Pulmonary artery endothelial cell (primary cell): ENCODE measurements around the gene MAJIN. TPM values are rescaled to one million over a fixed set of nuclear protein-coding genes. Genes with fewer than 3 reads are reported as not detected.

Source experiments
- DNase-seq: peaks from one replicate; pipeline ENCODE4 v3.0.0-alpha.2; 2011; ENCODE audit warnings: low read depth, low spot score
- total RNA-seq: library from RNA; depleted of rRNA; stranded (reverse); fragments of >200 nt; gene quantifications from 2 replicates; pipeline ENCODE4 v1.2.3, GENCODE V29; 2014

The MAJIN gene
- total RNA-seq, 1 donor from 2014 or later, result not detected

DNA sequence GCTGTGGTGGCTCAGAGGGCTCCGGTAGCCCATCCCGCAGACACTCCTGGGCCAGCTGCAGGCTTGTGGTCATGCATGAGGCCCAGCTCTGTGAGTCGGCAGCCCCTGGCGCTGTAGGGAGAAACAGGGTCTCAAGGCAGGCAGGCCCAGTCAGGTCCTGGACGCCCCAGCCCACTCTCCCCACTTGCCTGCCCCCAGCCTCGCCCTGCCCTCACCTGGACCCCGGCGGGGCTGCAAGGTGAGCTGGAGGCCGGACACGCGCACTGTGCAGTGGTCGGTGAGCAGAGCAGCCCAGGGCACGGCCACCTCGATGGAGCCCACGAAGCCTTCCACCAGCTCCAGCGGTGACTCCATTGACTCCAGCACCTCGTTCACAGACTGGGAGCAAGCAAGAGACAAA lies 57.8 kb downstream of the MAJIN start:
- no peak for DNase-seq

GRCh38 chr11:64913171-64913727 lies 58.7 kb downstream of the MAJIN start:
- DNase-seq, result no peak

DNA sequence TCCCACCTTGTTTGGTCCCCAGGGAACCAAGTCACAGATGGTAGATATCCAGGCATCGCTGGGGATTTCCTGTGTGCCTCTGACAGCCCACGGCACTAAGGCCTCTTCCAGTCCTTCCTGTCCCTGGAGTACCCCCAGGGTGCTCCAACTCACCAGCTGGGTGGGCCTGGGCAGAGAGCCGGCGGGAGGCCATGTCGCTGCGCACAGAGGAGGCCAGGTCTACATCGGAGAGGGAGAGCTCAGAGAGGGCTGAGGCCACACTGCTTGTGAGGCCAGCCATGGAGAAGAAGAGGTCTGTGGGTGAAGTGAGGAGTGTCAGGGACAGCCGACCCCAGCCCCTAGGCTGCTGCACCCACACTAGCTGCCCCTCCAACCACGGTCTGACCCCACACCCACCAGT lies 60.2 kb downstream of the MAJIN start:
- DNase-seq, result no peak

GRCh38 chr11:64911142-64911541 lies 60.8 kb downstream of the MAJIN start:
- DNase-seq, result no peak

GRCh38 chr11:64910451-64911093 lies 61.3 kb downstream of the MAJIN start:
- no peak for DNase-seq

DNA sequence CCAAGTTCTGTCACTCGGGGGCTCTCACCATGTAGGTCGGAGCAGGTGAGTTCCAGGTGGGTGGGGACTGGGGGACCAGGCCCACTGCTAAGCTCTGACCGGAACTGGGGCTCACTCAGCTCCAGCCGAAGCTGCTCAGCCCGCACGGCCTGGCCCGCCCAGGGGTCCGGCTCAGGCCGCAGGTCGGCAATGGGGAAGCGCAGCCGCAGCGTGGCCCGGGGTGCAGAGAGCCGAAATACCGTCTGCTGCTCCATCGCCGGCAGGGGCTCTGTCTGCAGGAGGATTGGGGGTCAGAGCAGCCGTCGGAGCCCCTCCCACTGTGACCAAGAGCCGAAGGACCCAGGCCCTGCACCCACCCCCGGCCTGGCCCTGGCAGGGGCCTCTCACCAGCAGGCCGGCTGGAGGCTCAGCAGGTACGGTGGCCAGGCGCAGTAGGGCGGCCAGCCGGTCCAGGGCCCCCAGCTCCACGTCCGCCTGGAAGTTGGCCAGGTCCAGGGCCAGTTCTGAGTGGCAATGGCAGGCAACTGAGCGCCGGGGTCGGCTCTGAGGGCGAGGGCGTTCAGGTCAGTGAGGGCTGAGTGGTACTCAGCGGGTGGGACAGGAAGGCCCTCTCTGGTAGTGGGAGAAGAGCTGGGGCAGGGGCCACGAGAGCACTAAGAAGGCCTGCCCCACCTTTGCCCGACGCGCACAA lies 62.1 kb downstream of the MAJIN start:
- no peak for DNase-seq

GRCh38 chr11:64908766-64909165 lies 63.1 kb downstream of the MAJIN start:
- DNase-seq, result no peak

GRCh38 chr11:64906314-64906635 lies 65.6 kb downstream of the MAJIN start:
- DNase-seq, result no peak

DNA sequence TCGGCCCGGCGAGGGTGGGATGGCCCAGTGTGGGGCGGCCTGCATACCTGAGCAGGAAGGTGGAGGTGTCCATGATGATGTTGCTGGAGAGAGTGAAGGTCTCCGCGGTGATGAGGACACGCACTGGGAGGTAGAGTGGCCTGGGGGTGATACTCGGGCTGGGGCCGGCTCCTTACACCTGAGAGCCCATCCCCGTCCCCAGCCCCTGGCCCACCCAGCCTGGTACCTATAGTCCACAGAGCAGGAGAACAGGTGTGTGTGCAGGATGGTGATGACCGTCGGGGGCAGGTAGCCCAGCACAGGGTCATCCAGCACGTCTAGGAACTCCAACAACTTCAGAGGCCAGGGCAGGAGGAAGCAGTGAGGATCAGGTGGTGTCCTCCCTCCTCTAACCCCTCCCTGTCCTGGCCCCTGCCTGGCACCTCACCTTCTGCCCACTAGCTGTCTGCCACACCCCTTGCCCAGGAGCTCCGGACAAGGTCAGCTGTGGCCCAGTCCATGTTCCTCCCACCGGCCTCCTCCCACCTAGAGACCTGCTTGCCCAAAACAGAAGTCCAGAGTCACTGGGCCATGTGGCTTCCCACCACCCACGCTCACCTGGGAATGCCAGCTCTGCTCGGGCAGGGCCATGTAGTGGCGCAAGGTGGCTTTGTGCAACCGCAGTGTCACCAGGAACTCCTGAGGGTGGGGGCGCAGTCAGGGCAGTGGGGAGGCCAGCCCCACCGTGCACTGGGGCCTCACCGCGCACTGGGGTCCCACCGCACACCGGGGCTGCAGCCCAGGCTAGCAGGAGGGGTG lies 66.2 kb downstream of the MAJIN start:
- DNase-seq, result no peak

- no peak for DNase-seq
Measured at GRCh38 chr11:64903291-64903833, 68.5 kb downstream of the MAJIN start.

DNA sequence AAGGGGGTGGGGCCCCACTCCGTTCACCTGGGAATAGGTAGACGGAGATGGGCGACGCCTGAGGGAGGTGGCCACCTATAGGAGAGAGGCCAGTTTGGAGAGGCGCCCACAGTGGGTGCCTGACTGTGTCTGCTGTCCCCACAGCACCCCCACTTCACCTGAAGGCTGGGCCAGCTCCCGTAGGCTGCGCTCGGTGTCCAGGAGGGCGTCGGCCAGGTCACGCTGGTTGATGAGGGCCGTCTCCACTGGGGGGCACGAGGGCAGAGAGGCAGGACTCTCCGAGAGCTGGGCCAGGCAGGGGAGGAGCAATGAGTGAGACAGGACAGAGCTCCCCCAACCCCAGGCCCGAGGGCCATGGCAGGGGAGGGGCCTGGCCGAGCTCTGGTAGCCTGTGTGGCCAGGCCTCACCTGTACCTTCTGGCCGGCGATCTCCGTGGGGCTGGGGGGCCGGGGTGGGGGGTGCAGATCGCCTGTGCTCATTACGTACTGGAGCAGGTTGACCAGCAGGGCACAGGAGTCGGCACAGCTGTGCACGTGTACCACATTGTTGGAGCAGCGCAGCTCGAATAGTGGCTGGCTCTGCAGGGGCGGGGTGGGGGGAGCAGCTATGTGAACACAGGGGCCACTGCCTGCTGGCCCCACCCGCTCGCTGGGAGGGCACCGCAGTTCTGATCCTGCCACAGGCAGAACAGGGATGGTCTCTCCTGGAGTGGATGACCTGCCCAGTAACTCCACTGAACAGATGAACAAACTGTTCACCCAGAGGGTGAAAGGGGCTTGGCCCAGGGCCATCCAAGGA lies 69.6 kb downstream of the MAJIN start:
- no peak for DNase-seq

GRCh38 chr11:64900774-64901173 lies 71.1 kb downstream of the MAJIN start:
- no peak for DNase-seq

GRCh38 chr11:64900263-64900678 lies 71.6 kb downstream of the MAJIN start:
- no peak for DNase-seq

DNA sequence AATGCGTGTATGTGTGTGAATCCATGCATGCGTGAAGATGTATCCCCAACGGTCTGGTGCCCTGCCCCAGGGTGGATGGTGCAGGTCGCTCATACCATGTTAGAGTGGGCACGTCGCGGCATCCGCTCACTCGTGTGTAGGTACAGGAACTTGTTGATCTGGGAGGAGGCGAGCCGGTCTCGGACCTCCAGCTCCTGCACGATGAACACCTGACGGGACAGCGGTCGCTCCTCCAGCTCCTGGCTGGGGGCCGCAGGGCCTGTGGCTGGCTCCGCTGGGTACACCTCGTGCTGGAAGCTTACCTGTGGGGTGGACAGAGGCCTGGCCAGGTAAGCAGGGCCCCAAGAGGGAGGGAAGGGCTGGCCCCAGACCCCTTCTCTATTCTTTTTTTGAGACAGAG lies 73.4 kb downstream of the MAJIN start:
- DNase-seq, result no peak

DNA sequence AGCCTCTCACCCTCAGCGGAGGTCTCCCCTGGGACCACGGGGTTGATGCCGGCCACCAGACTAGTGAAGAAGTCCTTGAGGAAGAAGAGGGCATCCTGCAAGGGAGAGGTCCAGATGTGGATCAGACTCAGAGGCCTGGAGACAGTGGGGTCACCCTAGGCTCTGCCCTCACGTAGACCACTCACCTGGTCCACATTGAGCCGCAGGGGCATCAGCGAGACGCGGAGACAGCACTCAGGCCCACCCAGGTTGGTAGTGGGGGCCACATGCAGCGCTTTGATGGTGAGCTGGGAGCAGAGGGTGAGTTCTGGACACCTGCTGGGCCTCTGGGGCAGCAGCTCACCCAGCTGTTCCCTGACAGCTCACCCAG lies 73.8 kb downstream of the MAJIN start:
- DNase-seq, result no peak

- no peak for DNase-seq
Measured at GRCh38 chr11:64897381-64898075, 74.4 kb downstream of the MAJIN start.

DNA sequence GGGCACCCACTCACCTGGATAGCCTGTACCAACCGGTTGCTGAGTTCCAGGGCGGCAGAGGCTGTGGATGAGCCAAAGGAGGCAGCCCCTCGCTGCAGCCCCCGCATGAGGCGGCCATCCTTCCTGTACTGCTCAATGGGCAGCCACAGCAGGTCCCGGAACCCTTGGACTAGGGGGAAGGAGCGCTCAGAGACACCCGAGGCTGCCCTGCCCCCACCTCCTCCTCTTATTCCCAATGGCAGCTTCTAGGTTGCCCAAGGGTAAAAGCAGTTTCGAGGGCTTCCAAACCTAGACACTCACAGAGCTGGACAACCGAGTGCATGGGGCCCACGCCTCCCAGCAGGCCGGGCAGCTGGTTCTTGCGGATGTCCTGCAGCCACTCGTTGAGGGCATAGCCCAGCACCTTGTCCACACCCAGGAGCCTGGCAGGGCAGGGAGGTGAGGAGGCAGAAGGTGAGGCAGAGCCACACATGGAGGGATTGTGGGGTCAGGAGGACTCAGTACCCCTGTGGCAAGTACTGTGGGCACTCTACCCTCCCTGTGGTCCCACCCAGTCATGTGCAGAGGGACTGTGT lies 75.4 kb downstream of the MAJIN start:
- DNase-seq, result no peak

- DNase-seq, result no peak
Measured at GRCh38 chr11:64894812-64895452, 77.0 kb downstream of the MAJIN start.

DNA sequence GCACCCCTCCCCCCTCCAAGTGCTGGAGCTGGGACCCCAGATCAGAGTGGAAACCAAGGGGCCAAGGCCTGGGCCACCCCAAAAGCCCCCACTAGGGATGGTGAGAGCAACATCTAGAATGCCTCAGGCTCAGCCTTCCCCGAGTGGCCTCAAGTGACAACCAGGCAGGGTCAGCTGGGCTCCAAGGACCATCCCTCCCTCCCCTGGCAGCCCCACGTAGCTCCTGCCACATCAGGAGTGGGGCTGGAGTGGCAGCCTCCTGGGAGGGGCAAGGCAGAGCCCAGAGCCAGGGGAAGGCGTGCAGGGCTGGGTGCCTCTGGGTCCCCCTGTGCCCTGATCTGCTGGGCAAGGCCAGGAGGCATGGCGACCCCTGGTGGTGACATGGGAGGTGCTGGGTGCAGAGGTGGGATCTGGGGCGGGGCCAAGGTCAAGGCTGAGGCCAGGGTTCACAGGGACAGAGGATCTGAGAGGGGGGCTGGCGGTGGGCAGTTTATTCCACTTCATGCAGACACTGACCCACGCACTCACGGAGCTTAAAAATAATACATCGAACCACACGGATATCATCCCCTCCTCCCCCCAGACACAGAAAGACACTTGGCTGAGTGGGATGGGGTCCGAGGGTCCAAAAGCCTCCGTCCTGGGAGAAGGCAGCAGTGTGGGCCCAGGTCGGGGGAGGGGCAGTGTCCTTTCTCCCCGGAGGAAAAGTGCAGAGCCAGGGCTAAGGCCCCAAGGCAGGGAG lies 77.7 kb downstream of the MAJIN start:
- DNase-seq, result no peak
